Measurements from ENCODE around the gene EYS. TPM values are rescaled to one million over a fixed set of nuclear protein-coding genes. Genes with fewer than 3 reads are reported as not detected.

EYS gene
- polyA plus RNA-seq, 10 donors = 0.24 to 1.1 (median 0.47) TPM

DNA sequence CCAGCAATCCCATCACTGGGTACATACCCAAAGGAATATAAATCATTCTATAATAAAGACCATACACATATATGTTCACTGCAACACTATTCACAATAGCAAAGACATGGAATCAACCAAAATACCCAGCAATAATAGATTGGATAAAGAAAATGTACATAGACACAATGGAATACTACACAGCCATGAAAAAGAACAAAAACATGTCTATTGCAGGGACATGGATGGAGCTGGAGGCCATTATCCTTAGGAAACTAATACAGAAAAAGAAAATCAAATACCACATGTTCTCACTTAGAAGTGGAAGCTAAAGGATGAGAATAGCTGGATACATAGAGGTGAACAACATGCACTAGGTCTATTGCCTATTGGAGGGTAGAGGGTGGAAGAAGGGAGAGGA, 1396.8 kb downstream of the EYS start:
- DNase-seq = no peak

DNA sequence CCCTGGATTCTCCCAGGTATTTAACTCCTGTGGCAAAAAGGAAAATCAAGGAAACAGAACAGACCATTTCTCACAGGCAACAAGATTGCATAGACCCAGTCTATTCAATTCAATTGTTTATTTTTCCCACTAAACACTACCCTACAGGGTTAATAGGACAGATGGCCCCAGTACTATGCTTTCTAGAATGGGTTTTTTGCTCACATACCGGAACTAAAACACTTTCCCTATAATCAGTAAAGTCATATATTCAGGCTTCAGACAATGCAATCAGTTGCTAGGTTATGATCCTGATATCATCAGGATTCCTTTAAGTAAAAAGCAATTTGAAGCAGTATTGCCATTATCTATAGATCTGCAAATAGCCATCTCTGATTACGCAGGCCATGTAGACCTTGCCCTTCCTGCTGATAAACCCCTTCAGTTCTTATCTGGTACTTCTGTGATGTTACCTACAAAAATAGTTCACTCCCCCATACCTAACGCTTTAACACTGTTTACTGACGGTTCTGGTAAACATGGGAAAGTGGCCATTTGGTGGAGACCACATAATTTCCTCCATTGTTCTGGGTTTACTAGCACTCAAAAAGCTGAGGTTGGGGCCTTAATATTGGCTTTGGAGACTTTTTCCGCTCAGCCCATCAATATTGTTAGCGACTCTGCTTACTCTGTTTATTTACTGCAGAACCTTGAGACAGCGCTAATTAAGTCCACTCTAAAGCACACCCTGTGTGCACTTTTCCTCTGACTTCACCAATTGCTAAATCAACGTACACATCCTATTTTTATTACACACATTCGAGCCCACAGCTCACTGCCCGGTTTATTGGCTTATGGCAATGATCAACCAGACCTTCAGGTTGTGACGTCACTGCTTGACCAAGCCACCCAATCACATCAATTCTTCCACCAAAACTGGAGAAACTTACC, 1405.5 kb downstream of the EYS start:
- DNase-seq = no peak

DNA sequence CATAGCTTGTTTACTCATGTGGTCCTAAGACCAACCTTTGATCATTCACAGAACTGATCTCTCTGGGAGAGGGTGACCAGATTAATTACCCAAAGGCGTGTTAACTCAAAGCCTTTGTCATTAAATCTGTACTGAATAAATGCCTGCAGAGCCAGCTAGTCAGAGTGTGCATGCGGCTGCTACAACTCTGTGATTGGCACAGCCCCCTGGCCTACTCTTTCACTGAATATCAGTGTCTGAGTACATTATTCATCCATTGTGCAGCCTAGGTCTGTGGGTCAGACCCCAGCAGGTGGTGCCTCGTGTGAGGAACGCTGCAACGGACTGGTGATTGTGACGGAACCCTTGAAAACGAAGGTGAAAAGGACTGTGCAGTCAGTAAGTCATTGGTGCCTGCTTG, 1407.8 kb downstream of the EYS start:
- DNase-seq = no peak

DNA sequence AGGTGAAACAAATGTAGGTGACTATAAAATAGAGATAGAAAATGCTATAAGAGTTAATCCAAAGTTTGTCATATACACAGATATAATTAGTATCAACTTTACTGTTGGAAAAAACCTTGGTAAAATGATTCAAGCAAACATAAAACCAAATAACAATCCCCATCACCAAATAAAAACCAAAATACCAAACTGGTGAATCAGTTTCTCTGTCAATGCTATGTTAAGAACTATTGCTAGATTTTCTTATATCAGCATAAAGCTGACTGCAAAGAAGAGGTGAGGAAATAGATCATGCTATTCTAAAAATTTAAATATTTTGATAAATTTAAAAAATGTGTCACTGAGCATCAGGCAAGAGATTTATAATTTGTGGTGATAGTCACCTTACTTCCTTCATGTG, 1413.0 kb downstream of the EYS start:
- DNase-seq = no peak

DNA sequence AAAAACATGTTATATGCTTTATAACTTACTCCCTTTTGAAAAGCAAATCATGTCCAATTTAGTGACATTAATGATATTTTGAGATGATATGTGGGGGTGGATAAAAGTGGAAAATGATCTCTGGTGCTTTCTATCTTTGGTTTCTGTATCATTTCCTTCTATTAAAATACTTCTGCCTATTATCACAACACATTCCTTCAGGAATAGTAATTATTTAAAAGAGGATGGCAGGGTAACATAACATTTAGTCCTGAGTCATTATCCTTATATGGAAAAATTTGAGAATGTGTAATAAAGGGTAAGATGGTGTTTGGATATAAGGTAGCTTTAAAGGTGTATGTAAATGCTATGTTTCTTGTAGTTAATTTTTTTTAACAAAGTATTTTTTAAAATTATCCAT, 1413.7 kb downstream of the EYS start:
- DNase-seq = no peak

- DNase-seq = no peak
Observed at GRCh38 chr6:64290867-64291266, 1416.2 kb downstream of the EYS start.

DNA sequence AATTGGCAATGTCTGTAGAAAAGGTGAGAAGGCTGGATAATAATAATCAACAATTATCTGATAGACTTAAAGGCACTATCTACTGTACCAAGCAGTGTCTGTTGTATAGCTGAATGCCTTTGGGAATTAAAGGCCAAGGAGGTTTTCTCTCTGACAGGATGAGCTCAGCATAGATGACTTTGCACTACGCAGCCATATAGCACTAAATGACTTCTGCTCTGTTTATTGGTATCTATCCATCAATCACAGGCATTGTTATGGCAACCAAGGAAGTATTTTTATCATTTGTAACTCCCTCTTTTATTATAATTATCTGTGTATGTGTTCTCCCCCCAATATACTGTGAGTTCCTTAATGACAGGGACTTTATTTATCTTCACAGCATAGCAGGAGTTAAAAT, 1417.1 kb downstream of the EYS start:
- no peak for DNase-seq

DNA sequence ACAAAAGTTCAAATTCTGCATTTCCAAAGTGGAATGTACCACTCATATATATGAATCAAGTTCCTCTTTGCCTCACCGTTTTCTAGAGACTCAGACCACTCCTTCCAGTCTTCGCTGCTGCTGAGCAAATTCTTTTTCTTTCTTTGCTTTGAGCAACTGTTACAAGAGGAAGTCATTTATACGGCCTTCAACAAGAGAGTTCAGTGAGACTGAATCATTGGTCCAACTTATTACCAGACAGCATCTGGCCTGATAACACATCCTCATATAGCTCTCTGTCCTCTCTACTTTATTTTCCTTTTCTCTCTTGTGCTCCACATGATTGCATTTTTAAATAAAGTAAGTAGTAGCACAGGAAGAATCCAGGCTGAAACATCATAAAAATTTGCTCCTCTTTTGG, 1418.7 kb downstream of the EYS start:
- no peak for DNase-seq

GRCh38 chr6:64281167-64281566, 1425.9 kb downstream of the EYS start:
- DNase-seq = no peak

DNA sequence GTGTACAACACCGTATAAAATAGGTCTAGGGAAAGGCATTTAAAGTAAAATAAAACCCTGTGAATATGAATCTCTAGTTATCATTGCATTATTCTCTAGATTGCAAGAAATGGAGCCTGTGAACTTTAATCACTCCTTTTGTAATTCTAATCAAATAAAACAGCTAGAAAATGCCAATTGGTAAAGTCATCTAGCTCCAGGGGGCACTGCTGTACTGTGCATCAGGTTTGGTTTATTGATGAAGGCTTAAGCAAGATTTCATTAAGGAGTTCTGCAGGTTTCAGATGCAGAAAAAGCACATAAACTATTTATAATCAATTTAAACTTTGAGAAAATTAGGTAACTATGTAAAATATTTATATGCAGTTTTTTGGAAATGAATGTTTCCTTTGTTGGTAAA, 1426.5 kb downstream of the EYS start:
- peak; percentile 25 to 68 (median 55) for DNase-seq

DNA sequence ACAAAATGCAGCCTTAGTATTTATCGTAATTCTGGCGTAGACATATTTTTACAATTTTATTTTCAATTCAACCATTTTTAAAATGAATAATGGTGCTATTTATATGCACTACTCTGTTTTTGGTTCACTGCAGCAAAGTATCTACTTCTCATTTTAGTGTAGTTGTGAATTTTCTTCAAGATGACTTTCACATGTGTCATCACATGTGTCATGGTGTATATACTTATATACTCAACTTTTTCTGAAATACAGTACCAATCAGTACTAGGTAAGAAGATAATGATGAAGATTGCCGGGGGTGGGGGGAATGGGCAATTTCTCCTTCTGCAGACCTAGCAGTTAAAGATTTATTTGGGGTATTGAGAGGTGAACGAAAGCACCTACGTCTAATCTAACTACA, 1436.9 kb downstream of the EYS start:
- no peak for DNase-seq

GRCh38 chr6:64266351-64266821, 1440.6 kb downstream of the EYS start:
- no peak for DNase-seq

GRCh38 chr6:64263778-64264177, 1443.2 kb downstream of the EYS start:
- DNase-seq = no peak

- DNase-seq = no peak
Observed at GRCh38 chr6:64259372-64259771, 1447.7 kb downstream of the EYS start.

DNA sequence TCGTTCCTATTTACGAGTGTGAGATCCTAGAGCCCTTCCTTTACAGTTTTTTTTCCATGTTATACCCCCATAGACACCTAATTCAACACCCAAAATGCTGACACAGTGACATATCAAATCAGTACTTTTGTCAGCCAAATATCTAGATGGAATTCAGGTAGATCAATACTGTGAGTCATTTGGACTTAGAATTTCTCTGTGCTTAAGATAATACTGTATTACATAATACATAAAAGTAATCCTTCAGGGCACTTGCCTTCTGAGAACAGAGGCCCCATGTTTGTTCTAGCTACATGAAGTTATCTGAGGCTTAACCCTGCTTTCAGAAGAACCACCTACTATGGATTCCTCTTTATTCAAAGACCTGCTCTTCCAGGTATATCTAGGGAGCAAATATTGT, 1448.3 kb downstream of the EYS start:
- no peak for DNase-seq

DNA sequence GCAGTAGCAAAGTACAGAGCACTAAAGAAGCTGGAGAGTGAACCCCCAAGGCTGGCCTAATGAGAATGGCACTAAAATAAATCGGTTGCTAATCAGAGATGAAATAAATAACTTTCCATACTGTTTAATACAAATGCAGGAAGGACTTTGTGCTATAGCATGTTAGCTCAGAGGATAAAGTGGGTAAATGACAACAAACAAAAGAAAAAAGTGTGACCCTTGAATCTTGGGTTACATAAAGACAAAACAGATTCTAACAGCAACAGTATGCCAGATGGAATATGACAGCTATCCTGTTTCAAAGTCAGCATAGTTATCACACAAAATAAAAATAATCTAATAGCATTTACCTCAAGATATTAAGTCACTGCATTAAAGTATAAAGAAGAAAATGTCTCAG, 1448.7 kb downstream of the EYS start:
- DNase-seq = no peak

- no peak for DNase-seq
Observed at GRCh38 chr6:64257586-64257985, 1449.4 kb downstream of the EYS start.

- DNase-seq = no peak
Observed at GRCh38 chr6:64256483-64256882, 1450.5 kb downstream of the EYS start.

DNA sequence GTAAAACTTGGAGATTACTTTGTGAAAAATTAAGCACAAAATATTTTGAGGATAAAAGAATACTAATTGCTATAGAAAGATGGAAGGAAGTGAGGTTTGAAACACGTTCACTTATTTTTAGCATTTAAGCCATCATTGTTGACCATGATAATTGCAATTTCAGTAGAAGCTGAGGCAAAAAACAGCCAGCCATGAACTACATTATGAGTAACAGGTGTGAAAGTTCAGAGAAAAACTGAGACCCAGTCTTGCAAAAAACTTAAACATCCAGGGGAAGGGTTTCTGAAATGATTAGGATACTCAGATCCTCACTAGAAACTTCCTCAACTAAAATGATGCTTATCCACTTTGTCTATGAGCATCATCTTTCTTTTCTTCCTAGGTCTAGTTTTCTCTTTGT, 1452.0 kb downstream of the EYS start:
- no peak for DNase-seq

- peak in 1 of 3 donors; percentile 7 for DNase-seq
Observed at GRCh38 chr6:64254558-64254957, 1452.5 kb downstream of the EYS start.

DNA sequence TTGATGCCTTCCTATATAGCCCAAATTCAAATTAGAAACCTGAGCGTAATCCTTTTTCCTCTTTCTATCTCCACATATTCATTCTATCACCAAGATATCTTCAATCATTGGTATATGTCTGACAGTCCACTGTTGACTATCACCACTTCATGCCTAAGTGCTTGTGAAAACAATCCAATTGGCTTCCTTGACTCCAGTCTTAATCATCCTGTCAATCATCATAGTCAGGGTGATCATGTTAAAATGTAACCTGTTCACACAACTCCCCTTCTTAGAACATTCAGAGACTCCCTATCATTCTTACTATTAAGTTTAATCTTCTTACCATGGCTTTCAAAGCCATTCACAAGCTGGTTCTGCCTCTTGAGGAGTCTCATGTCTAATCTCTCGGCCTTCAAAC, 1454.8 kb downstream of the EYS start:
- no peak for DNase-seq

DNA sequence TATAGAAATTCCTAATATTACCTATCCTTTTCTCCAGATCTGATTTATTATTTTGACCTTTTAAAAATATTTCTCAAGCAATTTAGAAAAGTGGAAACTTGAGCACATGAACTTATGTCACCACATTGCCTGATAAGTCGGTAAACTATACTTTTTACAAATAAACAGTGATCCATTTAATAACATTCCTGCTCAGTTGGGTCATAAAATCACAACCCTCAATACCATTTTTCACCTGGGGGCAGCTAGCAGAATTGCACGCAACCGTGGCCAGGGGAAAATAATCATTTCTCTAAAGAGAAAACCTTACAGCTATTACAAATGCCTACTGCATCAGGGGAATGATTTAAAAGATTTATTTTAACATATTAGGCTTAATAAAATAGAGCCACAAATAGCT, 1456.9 kb downstream of the EYS start:
- DNase-seq = peak in 1 of 3 donors; percentile 5

DNA sequence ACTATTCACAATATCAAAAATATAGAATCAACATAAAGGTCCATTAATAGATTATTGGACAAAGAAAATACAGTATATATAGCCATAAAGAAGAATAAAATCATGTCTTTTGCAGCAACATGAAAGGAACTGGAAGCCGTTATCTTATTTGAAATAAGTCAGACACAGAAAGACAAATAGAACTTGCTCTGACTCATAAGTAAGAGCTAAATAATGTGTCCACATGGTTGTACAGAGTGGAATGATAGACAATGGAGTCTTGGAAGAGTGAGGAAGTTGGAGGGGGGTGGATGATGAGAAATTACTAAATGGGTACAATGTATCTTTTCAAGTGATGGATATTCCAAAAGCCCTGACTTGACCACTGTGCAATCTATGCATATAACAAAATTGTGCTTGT, 1457.9 kb downstream of the EYS start:
- no peak for DNase-seq

- DNase-seq = no peak
Observed at GRCh38 chr6:64243618-64244017, 1463.4 kb downstream of the EYS start.
